Stimulated activated CD8-positive, alpha-beta memory T cell treated with anti-CD3 and anti-CD28 coated beads, Interleukin-2, amount 100 ng/mL, for 1 hour (primary cell): ENCODE measurements around the gene RPS26.

Experiments used
- DNase-seq, 2 donors: peaks; one replicate each; pipeline ENCODE4 v3.0.0-alpha.2; 2020; ENCODE audit warnings: low read depth in 2 of 2

RPS26 gene

DNA sequence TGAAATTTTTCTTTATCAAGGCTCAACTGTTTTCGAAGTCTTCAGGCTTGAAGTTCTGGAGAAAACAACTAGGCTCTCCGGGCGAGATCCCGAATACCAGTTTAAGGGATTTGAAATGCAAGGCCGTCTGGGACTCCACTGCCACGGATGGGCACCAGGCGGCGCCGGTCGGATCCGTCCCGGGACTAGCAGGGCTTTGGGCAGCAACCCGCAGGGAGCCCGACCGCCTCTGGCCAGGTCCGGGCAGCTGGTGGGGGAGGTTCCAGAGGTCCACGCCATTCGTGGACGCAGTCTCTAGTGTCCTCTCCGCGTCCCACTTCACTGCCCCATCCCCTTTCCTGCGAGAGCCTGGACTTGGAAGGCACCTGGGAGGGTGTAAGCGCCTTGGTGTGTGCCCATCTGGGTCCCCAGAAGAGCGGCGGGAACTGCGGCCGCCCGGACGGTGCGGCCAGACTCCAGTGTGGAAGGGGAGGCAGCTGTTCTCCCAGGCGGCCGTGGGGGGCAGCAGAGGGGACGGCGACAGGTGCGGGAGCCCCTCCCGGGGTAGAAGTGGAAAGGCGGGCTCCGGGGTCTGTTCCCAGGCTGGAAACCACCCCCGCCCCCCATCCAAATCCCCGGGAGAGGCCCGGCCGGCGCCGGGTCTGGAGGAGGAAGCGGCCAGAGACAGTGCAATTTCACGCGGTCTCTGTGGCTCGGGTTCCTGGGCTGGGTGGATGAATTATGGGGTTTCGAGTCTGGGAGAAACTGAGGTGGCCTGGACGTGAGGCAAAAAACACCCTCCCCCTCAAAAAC is 37.4 kb downstream of the RPS26 start:
- DNase-seq = peak in 1 of 2 donors; percentile 8

- DNase-seq = peak; percentile 45
Observed at GRCh38 chr12:56079723-56080555, 38.2 kb downstream of the RPS26 start, which contains the start of gene ERBB3. Gene ERBB3 (plus strand): TSS chr12:56080165. CDS start chr12:56080301, 136 bp downstream.

DNA sequence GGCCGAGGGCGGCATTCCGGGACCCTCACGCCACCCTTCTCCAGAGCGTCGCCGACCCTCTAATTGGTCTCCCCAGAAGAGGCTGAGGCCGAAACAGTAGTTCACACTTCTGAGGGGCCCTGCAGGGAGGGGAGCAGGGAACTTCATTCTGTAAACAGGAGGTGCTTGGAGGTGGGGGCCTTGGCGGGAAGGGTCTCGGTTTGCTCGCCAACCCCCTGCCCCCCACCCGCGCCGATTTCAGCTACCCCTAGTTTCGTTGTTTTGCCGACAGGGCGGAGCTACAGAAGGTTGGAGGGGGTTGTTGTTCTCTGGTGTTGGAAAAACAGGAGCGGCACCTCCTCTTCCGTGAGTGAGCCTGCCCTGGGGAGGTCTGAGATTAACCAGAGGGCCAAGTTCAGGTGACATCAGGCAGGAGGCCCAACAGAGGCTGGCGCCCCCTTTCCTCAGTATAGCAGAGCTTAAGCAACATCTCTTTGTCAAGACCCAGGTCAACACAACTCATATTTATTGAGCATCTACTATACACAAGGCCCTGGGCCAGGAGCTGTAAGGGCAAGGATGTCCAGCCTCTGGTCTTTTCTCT is 38.9 kb downstream of the RPS26 start:
- no peak for DNase-seq

DNA sequence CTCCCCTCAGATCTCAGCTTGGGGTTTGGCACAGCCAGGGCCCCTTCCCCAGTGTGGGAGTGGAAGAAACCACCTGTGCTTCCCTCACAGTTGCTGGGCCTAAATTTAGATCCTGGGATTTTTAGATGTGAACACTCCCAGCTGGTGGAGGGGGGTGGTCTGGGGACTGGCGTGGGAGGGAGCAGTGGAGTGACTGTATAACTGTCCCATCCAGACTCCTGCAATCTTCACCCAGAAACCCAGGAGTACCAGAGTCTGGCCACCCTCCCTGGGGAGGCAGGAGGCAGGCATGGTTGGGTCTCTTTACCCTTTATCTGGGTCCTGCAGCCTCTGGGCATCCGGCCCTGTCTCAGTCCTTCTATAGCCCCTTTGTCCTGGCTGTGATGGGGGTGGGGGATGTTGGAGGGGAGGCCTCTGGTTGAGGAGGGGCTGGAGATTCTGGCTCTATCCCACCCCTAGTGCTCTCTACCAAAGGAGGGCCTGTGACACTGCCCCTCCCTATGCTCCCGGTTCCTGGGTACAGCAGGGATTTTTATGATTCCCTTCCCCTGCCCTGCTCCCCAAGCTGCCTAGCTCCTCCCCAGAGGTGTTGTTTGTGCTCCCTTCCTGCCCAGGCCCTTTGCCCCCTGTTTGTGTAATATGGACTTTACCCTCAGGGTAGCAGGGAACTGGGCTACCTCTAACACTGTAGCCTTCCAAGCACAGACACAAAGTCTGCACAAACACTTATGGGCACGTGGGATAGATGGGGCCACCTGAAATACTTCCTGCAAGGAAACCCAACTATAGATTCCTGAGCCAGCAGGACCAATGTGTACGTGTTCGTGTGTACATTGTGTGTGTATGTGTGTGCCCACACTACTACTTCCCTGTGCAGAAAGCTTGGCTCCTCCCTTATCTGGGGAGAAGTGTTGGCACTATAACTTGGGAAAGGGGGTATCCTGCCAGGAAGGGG is 40.0 kb downstream of the RPS26 start:
- DNase-seq = no peak

DNA sequence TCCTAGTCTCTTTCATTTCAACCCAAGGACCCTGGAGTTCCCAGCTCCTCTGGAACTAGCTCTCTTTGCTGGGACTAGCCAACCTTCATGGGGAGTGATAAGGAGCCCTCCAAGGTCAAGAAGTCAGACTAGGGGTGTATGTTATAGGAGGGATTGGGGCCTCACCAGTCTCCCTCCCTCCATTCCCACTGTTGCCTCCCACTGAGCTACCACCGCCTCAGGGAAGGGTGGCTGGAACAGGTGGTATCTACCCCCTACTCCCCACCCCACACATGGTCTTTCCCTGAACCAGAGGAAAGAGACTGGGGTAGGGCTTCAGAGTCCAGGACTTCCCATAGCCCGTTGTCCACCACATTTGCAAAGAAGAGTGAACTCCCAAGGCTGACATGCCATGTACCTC is 40.7 kb downstream of the RPS26 start:
- no peak for DNase-seq

DNA sequence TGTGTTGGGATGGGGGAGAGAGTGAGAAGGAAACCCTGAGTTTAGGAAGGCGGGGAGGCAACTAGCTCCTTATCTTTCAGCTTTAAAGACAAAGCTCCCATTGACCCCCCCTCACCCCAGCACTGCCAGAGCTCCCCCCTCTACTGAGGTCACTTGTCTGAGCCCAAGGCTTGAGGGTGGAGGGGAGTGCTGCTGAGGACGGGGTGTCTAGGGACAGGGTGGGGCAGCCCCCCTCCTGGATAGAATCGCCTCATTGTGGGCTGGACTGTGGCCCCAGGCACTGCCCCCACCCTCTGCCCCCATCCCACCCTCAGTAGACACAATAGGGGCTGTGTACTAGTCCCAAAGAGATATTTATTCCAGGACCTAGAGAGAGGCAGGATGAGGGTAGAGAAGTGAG is 41.2 kb downstream of the RPS26 start:
- DNase-seq = no peak

GRCh38 chr12:56084958-56085543 is 43.3 kb downstream of the RPS26 start:
- no peak for DNase-seq

DNA sequence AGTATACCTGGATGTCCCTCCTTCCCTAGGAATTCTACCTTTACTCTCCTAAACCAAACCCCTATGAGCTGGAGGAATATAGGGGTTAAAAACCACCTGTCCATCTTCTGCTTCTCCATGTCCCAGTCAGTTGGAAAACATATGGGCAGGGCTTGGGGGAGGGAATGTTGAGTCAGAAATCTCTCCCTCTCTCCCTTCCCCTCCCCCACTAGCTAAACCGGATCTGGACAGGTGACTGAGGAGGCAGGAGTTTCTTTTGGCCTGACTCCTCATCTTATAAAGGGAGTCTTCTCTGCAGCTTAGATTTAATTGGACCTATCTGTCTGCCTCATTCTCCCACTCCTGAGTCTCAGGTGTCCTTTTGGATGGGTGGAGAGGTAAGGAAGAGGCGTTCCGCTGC is 44.4 kb downstream of the RPS26 start:
- DNase-seq = no peak

- DNase-seq = no peak
Observed at GRCh38 chr12:56086608-56087007, 44.9 kb downstream of the RPS26 start.

DNA sequence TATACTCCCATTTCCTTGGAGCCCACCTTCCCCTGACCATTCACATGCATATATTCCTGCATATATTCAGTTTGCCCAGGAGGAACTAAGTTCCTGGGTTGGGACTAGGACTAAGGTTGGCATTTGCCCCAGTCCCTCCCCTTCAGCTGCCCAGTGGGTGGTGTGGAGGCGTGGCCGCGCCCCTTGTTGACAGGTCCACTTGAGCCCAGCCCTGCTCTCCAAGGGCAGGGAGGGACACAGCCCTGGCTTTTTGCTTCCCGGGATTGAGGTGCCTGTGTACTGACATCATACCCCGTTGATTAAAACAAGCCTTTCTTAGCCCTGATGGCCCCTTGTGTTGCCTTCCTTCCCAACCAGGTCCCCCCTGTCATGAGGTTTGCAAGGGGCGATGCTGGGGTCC is 45.5 kb downstream of the RPS26 start:
- no peak for DNase-seq
